Heart left ventricle (tissue), 16 donors: ENCODE results near the gene CDON. TPM values are rescaled to one million over a fixed set of nuclear protein-coding genes. Genes with fewer than 3 reads are reported as not detected.

Source experiments
- ATAC-seq, 4 donors: fragments of 200-7000 bp; cut with Tn5 transposase; one replicate each; pipeline ENCODE4 v1.9.1; 2020 to 2022; ENCODE audit warnings: moderate library complexity in 4 of 4, mild to moderate bottlenecking in 3 of 4, moderate number of reproducible peaks in 1 of 4
- DNase-seq, 5 donors: peaks; one replicate each; pipeline ENCODE4 v3.0.0-alpha.2; 2020
- H3K27ac ChIP-seq, 12 donors: fragments of 200-600 bp; sonication (generic) in 4 of 12; one replicate each; pipeline versions ENCODE4 v1.5.0 to v1.8.0; 2016 to 2022; ENCODE audit warnings: mild to moderate bottlenecking in 2 of 12
- H3K27me3 ChIP-seq, 9 donors: fragments of 200-600 bp; sonication (generic) in 2 of 9; one replicate each; pipeline versions ENCODE4 v1.5.1 to v1.8.0; 2016 to 2022; ENCODE audit warnings: mild to moderate bottlenecking in 3 of 9
- H3K36me3 ChIP-seq, 9 donors: fragments of 200-600 bp; sonication (generic) in 2 of 9; one replicate each; pipeline versions ENCODE4 v1.5.0 to v1.8.0; 2018 to 2022; ENCODE audit warnings: mild to moderate bottlenecking in 2 of 9
- H3K4me1 ChIP-seq, 12 donors: fragments of 200-600 bp; sonication (generic) in 4 of 12; one replicate each; pipeline versions ENCODE4 v1.5.0 to v1.8.0; 2016 to 2022; ENCODE audit warnings: mild to moderate bottlenecking in 3 of 12
- H3K4me3 ChIP-seq, 12 donors: fragments of 200-600 bp; sonication (generic) in 4 of 12; one replicate each; pipeline versions ENCODE4 v1.5.0 to v1.8.0; 2017 to 2022; ENCODE audit warnings: mild to moderate bottlenecking in 9 of 12, moderate library complexity in 4 of 12
- H3K9me3 ChIP-seq, 12 donors: fragments of 200-600 bp; sonication (generic) in 4 of 12; one replicate each; pipeline versions ENCODE4 v1.5.0 to v1.8.0; 2016 to 2022; ENCODE audit warnings: mild to moderate bottlenecking in 1 of 12
- CTCF ChIP-seq, 12 donors: fragments of 200-600 bp; sonication (generic) in 4 of 12; IDR thresholded peaks; one replicate each; pipeline versions ENCODE4 v1.5.0 to v1.8.0; 2018 to 2022; ENCODE audit warnings: antibody characterized with exemption in 12 of 12, mild to moderate bottlenecking in 5 of 12
- POLR2A ChIP-seq, 2 donors: fragments of 450-650 bp; IDR thresholded peaks; one replicate each; pipeline ENCODE4 v1.6.1; 2017; ENCODE audit warnings: antibody characterized with exemption in 2 of 2, mild to moderate bottlenecking in 2 of 2, moderate library complexity in 2 of 2
- WGBS, 4 donors: extraction: QIAGEN DNeasy Blood & Tissue Kit in 2 of 4; methylation state at CpG; one replicate each; pipeline versions ENCODE4 v1.1.5 to v1.1.7; 2013 to 2018; 5-methylcytosine and 5-hydroxymethylcytosine counted together
- intact Hi-C, 10 donors: fragments of 100-400 bp; cut with DNase I; formaldehyde crosslinking; loops; one replicate each; pipeline versions ENCODE4 v1.11.1 to v1.14.2; 2022
- polyA plus RNA-seq, 2 donors: library from polyadenylated mRNA; stranded (reverse); fragments of 200-250 nt; gene quantifications; one replicate each; pipeline ENCODE4 v1.2.3, GENCODE V29; 2013
- total RNA-seq, 9 donors: library from RNA; depleted of rRNA in 2 of 9; stranded (reverse); fragments of >200 nt in 2 of 9; fragmentation: NEBNext Ultra II Directional in 3 of 9; extraction: Animal tissue kit (Norgen Biotek cat#: 25700) in 3 of 9; gene quantifications; one replicate each; pipeline versions ENCODE4 v1.1.0 to v1.2.4, GENCODE V29; 2016 to 2023
- donor health status: ischemic (EF 13 %, LVEDD 7.1; RV severe dilation, severe dysfunction).
- donor health status: healthy with polysubstance abuse.
- donor health status: DM: no; HTN: yes; CAD: no.
- donor health status: DM: no; HTN: no; CAD: no.
- donor health status: ischemic (EF 25% LVEDD 6.9; RV normal size, moderate dysfunction).
- donor health status: ischemic (EF 25% LVEDD 5.7; RV mildly dilated, moderate dysfunction).
- donor health status: healthy.
- donor health status: DM: yes; HTN: yes; CAD: no.
- donor health status: ischemic (EF 35%, LVEDD 5.7; RV mildly dilated, moderate dysfunction).
- donor health status: nonischemic (EF 11% LVEDD 7.7; RV severe dilation, severe dysfunction).
- donor health status: DM: yes; HTN: yes; CAD: no.
- donor health status: PGD.
- donor health status: ischemic (EF 29% LVEDD 5.4; RV normal size, mild dysfunction).
- donor health status: nonischemic (EF 23%, LVEDD 6.1; RV moderate dilation, normal function).

The CDON gene
- total and polyA plus RNA-seq, 11 donors: 1.2 to 51.5 (median 7.3) TPM

GRCh38 chr11:125910226-125910849 is 152.3 kb downstream of the CDON start:
- DNase-seq (no peak), ATAC-seq (no peak)
- TF ChIP-seq CTCF (IDR thresholded peaks at IDR 0.05) (no peak), POLR2A (IDR thresholded peaks at IDR 0.05) (no peak)
- H3K27ac ChIP-seq: no peak overlapping the region
- intact Hi-C loops: no loop called here
- no peaks in the 10 kb centered on the region for H3K4me1 ChIP-seq
- WGBS, 4 donors: 69 to 76% (median 71%) methylated on average over 8 of the region's 8 CpGs
- H3K9me3 ChIP-seq: no peaks in the 10 kb centered on the region
- peaks cover 0 to 24% (median 0%) of the 10 kb centered on the region in 9 donors for H3K27me3 ChIP-seq
- no peaks in the 10 kb centered on the region for H3K36me3 ChIP-seq
- no peak overlapping the region for H3K4me3 ChIP-seq

Other genes with a start within 250 kb of the CDON start
- gene PATE4, start 229.6 kb downstream of the CDON start, total RNA-seq: not detected
- not detected for gene PATE4, start 229.6 kb downstream of the CDON start, polyA plus RNA-seq
- 1 to 10 TPM; 3.4 to 6.9 (median 4.5) TPM for gene HYLS1, start 175.2 kb downstream of the CDON start, total RNA-seq
- 1 to 10 TPM; 3.0 to 3.5 TPM for gene HYLS1, start 175.2 kb downstream of the CDON start, polyA plus RNA-seq
- 1 to 10 TPM; 5.4 to 9.4 (median 8.3) TPM for gene PUS3, start 159.7 kb downstream of the CDON start, total RNA-seq
- 10 to 100 TPM in 1 of 2 donors, 1 to 10 TPM in 1; 6.6 to 11.0 TPM for gene PUS3, start 159.7 kb downstream of the CDON start, polyA plus RNA-seq
- not detected for gene DDX25, start 158.4 kb downstream of the CDON start, total RNA-seq
- not detected for gene DDX25, start 158.4 kb downstream of the CDON start, polyA plus RNA-seq
- under 1 TPM in 1 of 9 donors, not detected in 8; 0.21 TPM for gene VSIG10L2, start 116.8 kb downstream of the CDON start, total RNA-seq
- under 1 TPM; 0.04 to 0.12 TPM for gene VSIG10L2, start 116.8 kb downstream of the CDON start, polyA plus RNA-seq
- gene RPUSD4, start 148.8 kb upstream of the CDON start, total RNA-seq: 10 to 100 TPM; 21.0 to 50.0 (median 34.2) TPM
- 10 to 100 TPM; 15.4 to 25.8 TPM for gene RPUSD4, start 148.8 kb upstream of the CDON start, polyA plus RNA-seq
- 10 to 100 TPM; 19.0 to 41.0 (median 23.6) TPM for gene FAM118B, start 148.9 kb upstream of the CDON start, total RNA-seq
- gene FAM118B, start 148.9 kb upstream of the CDON start, polyA plus RNA-seq: 10 to 100 TPM in 1 of 2 donors, 1 to 10 TPM in 1; 8.5 to 16.4 TPM
- 10 to 100 TPM; 65.0 to 90.8 (median 79.3) TPM for gene SRPRA, start 206.0 kb upstream of the CDON start, total RNA-seq
- gene SRPRA, start 206.0 kb upstream of the CDON start, polyA plus RNA-seq: 10 to 100 TPM; 38.4 to 99.3 TPM
- gene FOXRED1, start 206.3 kb upstream of the CDON start, total RNA-seq: 10 to 100 TPM; 22.0 to 49.1 (median 31.8) TPM
- gene FOXRED1, start 206.3 kb upstream of the CDON start, polyA plus RNA-seq: 10 to 100 TPM; 32.8 to 38.4 TPM
- gene TIRAP, start 220.2 kb upstream of the CDON start, total RNA-seq: 1 to 10 TPM; 5.3 to 9.5 (median 7.6) TPM
- 1 to 10 TPM; 4.0 to 5.4 TPM for gene TIRAP, start 220.2 kb upstream of the CDON start, polyA plus RNA-seq
- 10 to 100 TPM in 5 of 9 donors, 1 to 10 TPM in 4; 7.7 to 15.5 (median 11.1) TPM for gene DCPS, start 241.2 kb upstream of the CDON start, total RNA-seq
- 10 to 100 TPM in 1 of 2 donors, 1 to 10 TPM in 1; 8.1 to 18.9 TPM for gene DCPS, start 241.2 kb upstream of the CDON start, polyA plus RNA-seq